Memory B cell (primary cell): Measurements from ENCODE around the gene AHR.

ENCODE experiments used
- ATAC-seq: fragments of 150-1000 bp; cut with Tn5 transposase; 2 replicates; pipeline ENCODE4 v1.10.0; 2021; ENCODE audit warnings: low read depth, mild to moderate bottlenecking, moderate library complexity
- DNase-seq, 2 donors: peaks; one replicate each; pipeline ENCODE4 v3.0.0; 2022; ENCODE audit warnings: low spot score in 2 of 2
- H3K27ac Mint-ChIP-seq: one replicate; pipeline ENCODE4 v1.8.0; 2022; ENCODE audit warnings: mild to moderate bottlenecking, moderate library complexity, mixed read lengths
- H3K27me3 Mint-ChIP-seq: one replicate; pipeline ENCODE4 v1.8.0; 2022; ENCODE audit warnings: mixed read lengths
- H3K36me3 Mint-ChIP-seq: one replicate; pipeline ENCODE4 v1.8.0; 2022; ENCODE audit warnings: mild to moderate bottlenecking, mixed read lengths
- H3K4me1 Mint-ChIP-seq: one replicate; pipeline ENCODE4 v1.8.0; 2022; ENCODE audit warnings: mixed read lengths
- H3K4me3 Mint-ChIP-seq: one replicate; pipeline ENCODE4 v1.8.0; 2022; ENCODE audit warnings: mild to moderate bottlenecking, moderate library complexity, mixed read lengths
- H3K9me3 Mint-ChIP-seq: one replicate; pipeline ENCODE4 v1.8.0; 2022; ENCODE audit warnings: mixed read lengths

The AHR gene

DNA sequence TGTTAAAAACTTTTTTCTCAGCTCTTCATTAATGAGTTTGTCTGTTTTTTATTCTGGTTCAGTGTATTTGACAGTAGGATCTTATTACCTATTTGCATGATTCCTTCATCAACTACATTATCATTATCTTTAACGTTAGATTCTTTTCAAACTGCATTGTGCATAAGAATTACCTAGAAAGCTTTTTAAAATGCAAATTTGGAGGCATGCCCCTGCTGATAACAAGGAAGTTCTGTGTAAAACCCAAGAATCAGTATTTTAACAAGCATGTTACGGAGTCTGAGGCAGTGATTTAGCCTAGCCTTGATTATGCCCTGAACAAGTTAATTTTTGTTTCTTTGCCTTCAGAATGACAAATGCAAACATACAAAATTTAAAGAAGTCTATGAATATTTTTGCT lies 14.2 kb downstream of the AHR start:
- Mint-ChIP-seq H3K36me3 (peaks cover 12% of the 10 kb centered on the region), H3K4me3 (no peak overlapping the region), H3K27me3 (no peaks in the 10 kb centered on the region), H3K9me3 (no peaks in the 10 kb centered on the region), H3K27ac (no peak overlapping the region), H3K4me1 (peaks cover 5% of the 10 kb centered on the region)
- DNase-seq: no peak
- no peak for ATAC-seq

DNA sequence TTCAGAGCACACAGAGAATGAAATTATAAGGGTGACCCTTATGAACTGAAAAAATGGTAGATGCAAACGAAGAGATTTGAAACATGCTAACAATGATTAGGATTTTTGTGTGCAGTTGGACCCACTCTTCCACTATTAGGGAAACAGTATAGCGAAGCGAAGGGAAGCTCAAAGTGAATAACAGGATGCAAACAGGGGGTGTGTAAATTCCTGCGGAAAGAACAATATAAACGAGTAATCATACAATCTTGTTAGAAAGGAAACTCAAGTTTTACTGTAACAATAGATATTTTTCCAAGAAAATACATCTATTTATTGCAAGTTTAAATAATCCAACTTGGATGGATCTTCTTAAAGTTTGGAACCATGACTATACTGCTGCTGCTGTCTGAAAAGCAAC lies 14.7 kb downstream of the AHR start:
- Mint-ChIP-seq H3K9me3 (no peaks in the 10 kb centered on the region), H3K27ac (no peak overlapping the region), H3K4me1 (peaks cover 5% of the 10 kb centered on the region), H3K27me3 (no peaks in the 10 kb centered on the region), H3K36me3 (peaks cover 12% of the 10 kb centered on the region), H3K4me3 (no peak overlapping the region)
- ATAC-seq (no peak), DNase-seq (no peak)

DNA sequence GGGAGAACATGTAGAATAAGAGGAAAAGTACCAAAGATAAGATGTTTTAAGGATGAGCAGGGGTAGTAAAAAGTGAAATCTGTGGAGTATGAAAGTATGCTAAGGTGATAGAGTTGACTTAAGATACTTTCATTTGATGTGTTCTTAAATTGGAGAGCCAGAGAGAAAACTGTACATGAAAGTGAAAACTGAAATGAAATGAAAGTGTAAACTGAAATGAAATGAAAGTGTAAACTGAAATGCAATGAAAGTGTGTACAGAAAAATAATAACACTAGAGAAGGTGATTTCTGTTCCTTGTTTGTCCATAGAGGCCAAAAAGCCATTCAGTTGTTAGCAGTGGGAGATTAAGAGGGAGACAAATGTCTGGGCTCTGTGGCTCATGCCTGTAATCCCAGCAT lies 17.5 kb downstream of the AHR start:
- ATAC-seq (no peak), DNase-seq (no peak)
- Mint-ChIP-seq H3K27ac (no peak overlapping the region), H3K9me3 (no peaks in the 10 kb centered on the region), H3K4me1 (peaks cover 5% of the 10 kb centered on the region), H3K4me3 (no peak overlapping the region), H3K27me3 (no peaks in the 10 kb centered on the region), H3K36me3 (peaks cover 14% of the 10 kb centered on the region)

DNA sequence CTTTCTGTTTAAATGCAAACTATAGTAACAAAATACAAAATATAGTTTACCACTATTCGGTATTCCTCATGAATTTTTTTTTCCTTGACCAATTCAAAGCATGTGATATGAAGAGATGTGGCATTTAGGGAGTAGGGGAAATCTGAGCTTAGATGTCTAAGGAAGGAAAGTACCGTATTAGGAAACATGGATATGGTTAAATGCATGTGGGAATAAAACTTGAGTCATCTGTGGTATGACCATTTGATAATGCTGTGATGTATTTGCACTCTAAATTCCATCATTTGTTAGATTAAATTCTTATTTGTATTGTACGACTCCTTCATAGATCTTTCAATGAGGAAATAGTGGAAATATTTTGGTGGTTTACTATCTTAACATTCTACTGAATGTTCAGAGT lies 19.7 kb downstream of the AHR start:
- Mint-ChIP-seq H3K4me3 (no peak overlapping the region), H3K4me1 (peaks cover 5% of the 10 kb centered on the region), H3K27ac (no peak overlapping the region), H3K9me3 (no peaks in the 10 kb centered on the region), H3K27me3 (no peaks in the 10 kb centered on the region), H3K36me3 (peaks cover 8% of the 10 kb centered on the region)
- ATAC-seq (no peak), DNase-seq (no peak)

DNA sequence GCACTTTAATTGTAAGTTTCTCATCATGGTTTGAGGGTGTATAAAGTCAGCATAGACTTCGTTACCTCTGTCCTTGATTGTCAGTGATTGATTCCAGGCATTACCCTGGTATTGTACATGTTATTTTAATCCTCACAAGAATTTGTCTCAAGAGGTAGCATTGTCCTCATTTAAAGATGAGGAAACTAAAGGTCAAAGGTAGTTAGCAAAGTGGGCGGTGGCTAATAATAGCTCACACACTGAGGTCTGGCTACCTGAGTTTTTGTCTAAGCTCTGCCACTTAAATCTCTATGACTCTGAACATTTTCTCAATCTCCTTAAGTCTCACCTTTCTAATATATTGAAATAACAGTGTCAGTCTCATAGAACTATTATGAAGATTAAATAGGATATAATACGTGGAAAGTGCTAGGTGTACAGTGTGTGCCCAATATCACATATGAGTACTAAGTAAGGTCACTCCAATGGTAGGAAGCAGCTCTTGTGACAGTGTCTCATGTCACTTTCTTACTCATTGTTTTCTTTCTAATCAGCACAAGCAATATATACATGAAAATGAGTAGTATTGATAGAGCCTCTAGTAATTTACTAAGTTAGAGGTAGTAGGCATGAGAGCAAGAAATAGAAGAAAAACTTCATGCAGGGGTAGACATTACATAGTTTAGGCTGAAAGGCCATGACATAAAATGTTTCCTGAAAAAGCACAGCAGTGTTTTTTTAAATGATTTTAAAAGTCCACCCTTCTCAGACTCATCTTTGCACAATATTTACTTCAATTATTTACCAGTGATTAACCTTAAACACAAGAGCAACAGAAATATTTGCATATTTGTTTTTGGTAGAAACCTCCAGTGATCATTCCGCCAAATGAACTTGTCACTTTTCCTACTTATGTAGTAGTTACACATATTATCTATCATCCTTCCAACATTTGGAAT lies 21.0 kb downstream of the AHR start:
- Mint-ChIP-seq H3K4me3 (no peak overlapping the region), H3K27me3 (no peaks in the 10 kb centered on the region), H3K4me1 (peaks cover 5% of the 10 kb centered on the region), H3K9me3 (no peaks in the 10 kb centered on the region), H3K27ac (no peak overlapping the region), H3K36me3 (peaks cover 7% of the 10 kb centered on the region)
- no peak for ATAC-seq
- DNase-seq: no peak

DNA sequence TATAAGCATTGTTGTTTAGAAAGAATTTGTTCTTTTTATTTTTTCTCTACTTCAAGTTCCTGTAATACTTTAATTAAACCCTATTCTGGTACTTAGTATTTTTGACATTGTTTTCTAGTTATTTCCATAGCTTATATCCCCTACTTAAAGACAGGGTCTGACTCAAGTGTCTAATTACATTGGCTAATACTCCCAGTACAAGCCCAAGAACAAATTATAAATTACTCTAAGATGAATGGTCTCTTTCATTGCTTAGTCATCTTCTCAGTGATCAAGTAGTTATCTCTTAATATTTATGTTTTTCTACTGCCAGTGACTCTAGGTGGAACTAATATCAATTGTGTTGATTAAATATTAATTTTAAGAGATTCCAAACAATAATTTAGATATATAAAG lies 21.6 kb downstream of the AHR start:
- no peaks in the 10 kb centered on the region for H3K9me3 Mint-ChIP-seq
- no peak for DNase-seq
- peaks cover 7% of the 10 kb centered on the region for H3K36me3 Mint-ChIP-seq
- H3K27ac Mint-ChIP-seq: no peak overlapping the region
- H3K4me3 Mint-ChIP-seq: no peak overlapping the region
- ATAC-seq: no peak
- H3K27me3 Mint-ChIP-seq: no peaks in the 10 kb centered on the region
- peaks cover 5% of the 10 kb centered on the region for H3K4me1 Mint-ChIP-seq

DNA sequence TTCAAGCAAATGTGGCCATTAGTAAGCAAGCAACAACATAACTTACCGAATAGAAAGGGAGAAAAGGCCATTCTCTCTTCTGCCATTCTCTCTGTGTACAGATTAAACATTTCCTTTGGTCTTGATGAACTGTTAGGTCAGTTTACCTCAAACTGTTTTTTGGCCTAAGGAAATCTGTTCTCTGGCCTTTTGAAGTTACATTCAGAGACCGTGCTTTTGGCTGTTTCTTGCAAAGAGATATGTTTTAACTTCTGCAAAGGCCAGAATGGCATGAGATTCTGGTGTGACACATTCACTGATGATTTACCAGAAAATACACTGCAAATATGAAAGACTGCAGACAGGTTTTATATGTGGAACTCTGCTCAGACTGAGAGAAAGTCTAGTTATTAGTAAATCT lies 22.2 kb downstream of the AHR start:
- Mint-ChIP-seq H3K27ac (no peak overlapping the region), H3K4me1 (peaks cover 5% of the 10 kb centered on the region), H3K4me3 (no peak overlapping the region), H3K9me3 (no peaks in the 10 kb centered on the region), H3K27me3 (no peaks in the 10 kb centered on the region), H3K36me3 (peaks cover 10% of the 10 kb centered on the region)
- ATAC-seq (no peak), DNase-seq (no peak)

DNA sequence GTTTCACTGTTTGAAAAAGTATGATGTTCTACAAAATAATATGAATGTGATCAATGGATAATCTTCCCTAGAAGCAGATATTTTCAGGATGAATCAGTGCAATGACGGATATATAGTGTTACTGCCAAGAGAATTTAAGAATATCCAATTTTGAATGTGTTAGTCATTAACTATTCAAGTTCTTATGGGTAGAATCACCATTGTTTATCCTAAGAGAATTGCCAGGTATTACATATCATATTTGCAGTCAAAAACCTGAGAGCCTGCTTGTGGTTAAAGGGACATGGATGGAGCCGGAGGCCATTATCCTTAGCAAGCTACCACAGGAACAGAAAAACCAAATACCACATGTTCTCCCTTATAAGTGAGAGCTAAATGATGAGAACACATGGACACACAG lies 26.9 kb downstream of the AHR start:
- Mint-ChIP-seq H3K4me1 (no peaks in the 10 kb centered on the region), H3K4me3 (no peak overlapping the region), H3K27ac (no peak overlapping the region), H3K9me3 (no peaks in the 10 kb centered on the region), H3K36me3 (peaks cover 10% of the 10 kb centered on the region), H3K27me3 (no peaks in the 10 kb centered on the region)
- no peak for DNase-seq
- ATAC-seq: no peak

DNA sequence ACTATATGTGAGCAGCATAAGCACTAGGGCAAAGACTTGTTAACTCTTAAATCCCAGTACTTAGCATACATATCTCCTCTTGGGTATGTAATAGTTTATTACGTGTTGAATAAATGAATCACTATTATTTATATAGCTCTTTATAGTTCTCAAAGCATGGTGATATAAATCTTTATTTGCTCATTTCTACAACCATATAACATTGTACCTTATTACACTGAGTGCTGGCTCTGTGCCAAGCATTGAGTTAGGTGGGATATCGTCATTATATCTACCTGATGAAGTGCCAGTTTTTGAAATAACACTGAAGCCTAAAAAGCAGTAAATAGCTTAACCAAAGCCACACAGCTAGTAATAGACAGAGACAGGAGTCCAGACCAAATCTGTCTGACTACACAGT lies 27.9 kb downstream of the AHR start:
- Mint-ChIP-seq H3K9me3 (no peaks in the 10 kb centered on the region), H3K4me3 (no peak overlapping the region), H3K27me3 (no peaks in the 10 kb centered on the region), H3K36me3 (peaks cover 11% of the 10 kb centered on the region), H3K27ac (no peak overlapping the region), H3K4me1 (no peaks in the 10 kb centered on the region)
- no peak for ATAC-seq
- DNase-seq: no peak

DNA sequence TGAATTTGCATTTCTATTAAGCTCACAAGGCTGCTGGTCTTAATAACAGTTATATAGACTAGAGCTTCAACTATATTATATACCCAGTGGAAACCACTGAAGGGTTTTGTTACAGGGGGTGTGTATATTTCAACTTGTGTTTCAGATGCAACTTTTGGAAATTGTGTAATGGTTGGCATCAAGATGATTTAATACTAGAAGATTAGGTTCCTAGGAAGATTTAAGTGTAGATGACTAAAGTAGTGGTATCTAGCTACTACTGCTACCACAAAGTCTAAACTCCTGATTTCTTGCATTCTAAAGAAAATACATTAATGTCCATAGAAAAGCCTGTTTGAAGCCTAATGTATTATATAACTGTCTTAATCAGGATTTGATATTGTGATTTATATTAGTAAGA lies 30.2 kb downstream of the AHR start:
- Mint-ChIP-seq H3K27ac (no peak overlapping the region), H3K27me3 (no peaks in the 10 kb centered on the region), H3K4me1 (no peaks in the 10 kb centered on the region), H3K4me3 (no peak overlapping the region), H3K36me3 (peaks cover 13% of the 10 kb centered on the region), H3K9me3 (no peaks in the 10 kb centered on the region)
- ATAC-seq: no peak
- no peak for DNase-seq

DNA sequence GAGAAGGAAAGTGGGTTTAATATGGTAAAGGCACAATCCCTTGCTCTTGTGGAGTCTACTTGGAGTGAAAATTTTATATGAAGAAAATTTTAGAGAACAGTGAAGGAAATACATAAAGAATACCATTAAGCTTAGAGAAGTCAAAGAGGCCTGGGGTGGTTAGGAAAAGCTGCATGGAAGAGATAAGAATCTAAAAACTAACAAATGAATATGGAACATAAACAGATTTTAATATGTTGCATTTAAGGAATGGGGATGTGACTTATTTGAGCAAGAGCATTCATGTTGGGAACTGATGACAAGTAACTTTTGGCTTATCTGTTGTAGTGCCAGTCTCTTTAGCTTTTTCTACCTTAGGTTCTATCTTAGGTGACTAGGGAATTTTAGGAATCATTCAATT lies 31.0 kb downstream of the AHR start:
- Mint-ChIP-seq H3K4me3 (no peak overlapping the region), H3K27ac (no peak overlapping the region), H3K27me3 (no peaks in the 10 kb centered on the region), H3K9me3 (no peaks in the 10 kb centered on the region), H3K36me3 (peaks cover 13% of the 10 kb centered on the region), H3K4me1 (no peaks in the 10 kb centered on the region)
- DNase-seq: no peak
- no peak for ATAC-seq

DNA sequence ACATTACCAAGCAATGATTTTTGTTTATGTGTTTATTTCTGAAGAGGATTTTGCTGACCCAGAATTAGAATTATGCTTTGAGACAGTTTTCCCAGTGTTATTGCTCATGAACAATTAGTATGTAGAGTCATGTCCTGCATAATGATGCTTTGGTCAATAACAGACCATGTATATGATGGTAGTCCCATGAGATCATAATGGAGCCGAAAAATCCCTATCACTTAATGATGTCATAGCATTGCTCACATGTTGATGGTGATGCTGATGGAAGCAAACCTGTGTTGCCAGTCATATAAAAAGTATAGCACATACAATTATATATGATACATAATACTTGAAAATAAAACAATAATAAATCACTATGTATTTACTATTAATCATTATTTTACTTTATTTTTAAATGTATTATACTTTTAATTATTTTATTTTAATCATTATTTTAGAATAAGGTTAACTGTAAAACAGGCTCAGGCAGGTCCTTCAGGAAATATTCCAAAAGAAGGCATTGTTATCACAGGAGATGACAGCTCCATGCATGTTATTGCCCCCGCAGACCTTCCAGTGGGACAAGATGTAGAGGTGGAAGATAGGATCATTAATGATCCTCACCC lies 33.5 kb downstream of the AHR start:
- H3K27me3 Mint-ChIP-seq: no peaks in the 10 kb centered on the region
- ATAC-seq (no peak), DNase-seq (no peak)
- H3K36me3 Mint-ChIP-seq: peaks cover 16% of the 10 kb centered on the region
- H3K4me3 Mint-ChIP-seq: no peak overlapping the region
- peaks cover 3% of the 10 kb centered on the region for H3K4me1 Mint-ChIP-seq
- no peak overlapping the region for H3K27ac Mint-ChIP-seq
- H3K9me3 Mint-ChIP-seq: no peaks in the 10 kb centered on the region

DNA sequence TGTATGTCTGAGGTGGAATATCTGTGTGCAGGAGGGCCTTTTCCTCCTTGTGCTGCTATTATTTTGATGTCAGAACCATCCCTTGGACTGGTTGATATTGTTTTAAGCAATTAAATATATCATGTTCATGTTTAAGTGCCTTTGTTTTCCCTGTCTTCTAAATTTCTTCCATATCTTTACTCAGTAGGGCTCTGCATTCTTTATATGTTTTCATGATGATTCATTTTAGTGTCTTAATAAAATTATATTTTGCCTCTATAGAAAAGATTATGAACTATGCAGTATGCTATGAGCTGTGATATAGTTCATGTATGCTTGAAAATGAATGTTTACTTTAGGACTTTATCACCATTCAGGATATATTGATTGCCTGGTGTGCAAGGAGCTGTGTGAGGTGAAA lies 34.8 kb downstream of the AHR start:
- H3K27me3 Mint-ChIP-seq: no peaks in the 10 kb centered on the region
- H3K9me3 Mint-ChIP-seq: peaks cover 1% of the 10 kb centered on the region
- DNase-seq: no peak
- no peak overlapping the region for H3K27ac Mint-ChIP-seq
- H3K36me3 Mint-ChIP-seq: peaks cover 16% of the 10 kb centered on the region
- peaks cover 3% of the 10 kb centered on the region for H3K4me1 Mint-ChIP-seq
- no peak overlapping the region for H3K4me3 Mint-ChIP-seq
- ATAC-seq: no peak

DNA sequence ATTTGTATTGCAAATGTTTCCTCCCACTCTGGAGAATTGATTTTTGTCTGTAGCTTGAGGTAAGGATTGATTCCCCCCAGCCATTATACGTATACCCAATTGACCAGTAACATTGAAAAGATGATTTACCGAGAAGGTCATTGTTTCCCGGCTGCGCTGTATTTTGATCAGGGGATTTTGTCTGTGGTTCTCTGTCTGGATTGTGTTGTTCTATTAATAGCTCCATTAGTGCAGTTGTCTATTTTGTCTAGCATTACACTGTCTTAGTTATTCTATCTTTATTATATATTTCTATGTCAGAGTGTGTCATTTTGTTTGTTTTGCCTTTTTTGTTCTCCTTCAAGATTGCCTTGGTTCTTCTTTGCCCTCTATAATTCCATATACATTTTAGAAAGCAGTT lies 37.7 kb downstream of the AHR start:
- Mint-ChIP-seq H3K4me3 (no peak overlapping the region), H3K9me3 (peaks cover 1% of the 10 kb centered on the region), H3K4me1 (peaks cover 5% of the 10 kb centered on the region), H3K36me3 (peaks cover 22% of the 10 kb centered on the region), H3K27ac (no peak overlapping the region), H3K27me3 (no peaks in the 10 kb centered on the region)
- no peak for DNase-seq
- no peak for ATAC-seq

DNA sequence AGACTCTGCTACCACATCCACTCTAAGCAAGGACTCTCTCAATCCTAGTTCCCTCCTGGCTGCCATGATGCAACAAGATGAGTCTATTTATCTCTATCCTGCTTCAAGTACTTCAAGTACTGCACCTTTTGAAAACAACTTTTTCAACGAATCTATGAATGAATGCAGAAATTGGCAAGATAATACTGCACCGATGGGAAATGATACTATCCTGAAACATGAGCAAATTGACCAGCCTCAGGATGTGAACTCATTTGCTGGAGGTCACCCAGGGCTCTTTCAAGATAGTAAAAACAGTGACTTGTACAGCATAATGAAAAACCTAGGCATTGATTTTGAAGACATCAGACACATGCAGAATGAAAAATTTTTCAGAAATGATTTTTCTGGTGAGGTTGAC lies 40.7 kb downstream of the AHR start:
- Mint-ChIP-seq H3K27ac (no peak overlapping the region), H3K36me3 (peaks cover 22% of the 10 kb centered on the region), H3K4me1 (peaks cover 5% of the 10 kb centered on the region), H3K9me3 (peaks cover 1% of the 10 kb centered on the region), H3K4me3 (no peak overlapping the region), H3K27me3 (no peaks in the 10 kb centered on the region)
- ATAC-seq (no peak), DNase-seq (no peak)
